Epithelial cell of proximal tubule (primary cell): ENCODE results near the gene CAB39L. TPM values are rescaled to one million over a fixed set of nuclear protein-coding genes. Genes with fewer than 3 reads are reported as not detected.
"Not testable (repeated sequence)": the region's sequence is repeated elsewhere in the genome, so short reads cannot be mapped to it uniquely, and the experiment has no call there.

ENCODE experiments used
- DNase-seq: peaks from one replicate; pipeline ENCODE4 v3.0.0-alpha.2; 2011; ENCODE audit warnings: low read depth
- H3K4me3 ChIP-seq: 2 replicates; pipeline ENCODE4 v1.5.1; 2011; ENCODE audit warnings: low read depth, mild to moderate bottlenecking, low read length
- CTCF ChIP-seq: conservative IDR thresholded peaks from 2 replicates; pipeline ENCODE4 v1.5.1; 2012; ENCODE audit warnings: low read depth, mild to moderate bottlenecking, low read length
- total RNA-seq: library from RNA; depleted of rRNA; stranded (reverse); fragments of >200 nt; gene quantifications from 2 replicates; pipeline ENCODE4 v1.2.3, GENCODE V29; 2015

Gene CAB39L
- total RNA-seq, 1 donor from 2014 or later = 5.2 TPM

GRCh38 chr13:49329831-49330545, 113.9 kb downstream of the CAB39L start:
- no peak overlapping the region for H3K4me3 ChIP-seq
- no peak for TF ChIP-seq CTCF
- no peak for DNase-seq

- DNase-seq, H3K4me3 ChIP-seq: not testable (repeated sequence)
Observed at GRCh38 chr13:49327145-49327544, 116.7 kb downstream of the CAB39L start.

DNA sequence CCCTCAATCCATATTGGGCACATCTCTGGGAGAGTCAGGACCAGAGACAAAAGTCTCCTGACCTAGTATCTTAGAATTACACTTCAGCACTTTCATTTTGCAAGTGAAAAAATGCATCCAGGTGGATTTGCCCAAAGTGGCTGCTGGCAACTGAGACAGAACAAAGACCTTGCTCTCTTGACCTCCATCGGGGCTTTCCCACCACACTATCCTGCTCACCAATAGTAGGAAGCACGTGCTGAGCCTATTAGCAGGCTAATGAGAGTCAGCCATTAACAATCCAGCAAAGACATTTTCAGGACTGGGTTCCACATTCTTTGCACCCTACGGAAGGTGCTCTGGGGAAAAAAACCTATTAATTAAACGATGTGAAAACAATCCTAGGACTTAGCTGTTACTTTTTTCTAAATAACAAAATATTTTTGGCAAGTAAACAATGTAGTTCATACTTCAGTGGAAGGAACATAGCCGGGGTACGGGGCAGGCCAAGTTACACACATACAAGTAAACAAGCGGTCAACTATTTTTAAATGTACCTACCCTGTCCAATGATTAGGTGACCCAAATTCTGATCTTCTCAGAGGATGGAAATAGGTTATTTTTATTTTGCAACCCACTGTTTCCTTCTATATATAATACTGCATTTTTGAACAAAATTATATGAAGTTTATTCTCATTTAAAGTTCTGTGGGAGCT, 117.5 kb downstream of the CAB39L start:
- no peak for DNase-seq
- no peak for TF ChIP-seq CTCF

DNA sequence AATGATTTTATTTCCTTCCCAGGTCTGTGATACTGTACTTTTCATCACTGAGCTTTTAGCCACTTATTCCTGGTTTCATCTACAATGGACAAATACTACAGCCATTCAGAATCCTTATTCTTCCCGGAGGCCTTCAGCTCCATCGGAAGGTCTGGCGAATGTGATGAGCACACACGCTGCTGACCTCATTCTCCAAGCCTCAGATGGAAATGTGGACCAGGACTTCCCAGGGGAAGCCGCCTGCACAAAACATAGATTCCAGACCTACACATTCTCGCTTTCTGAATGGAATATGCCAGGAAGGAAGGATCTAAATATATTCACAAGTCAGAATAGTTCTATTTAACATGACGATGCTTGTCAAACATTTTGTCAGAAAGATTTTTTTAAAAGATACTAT, 120.5 kb downstream of the CAB39L start:
- no peak for DNase-seq
- H3K4me3 ChIP-seq = no peak overlapping the region
- no peak for TF ChIP-seq CTCF

More for the DNA sequence above, 117.5 kb downstream of the CAB39L start:
- H3K4me3 ChIP-seq = no peak overlapping the region

DNA sequence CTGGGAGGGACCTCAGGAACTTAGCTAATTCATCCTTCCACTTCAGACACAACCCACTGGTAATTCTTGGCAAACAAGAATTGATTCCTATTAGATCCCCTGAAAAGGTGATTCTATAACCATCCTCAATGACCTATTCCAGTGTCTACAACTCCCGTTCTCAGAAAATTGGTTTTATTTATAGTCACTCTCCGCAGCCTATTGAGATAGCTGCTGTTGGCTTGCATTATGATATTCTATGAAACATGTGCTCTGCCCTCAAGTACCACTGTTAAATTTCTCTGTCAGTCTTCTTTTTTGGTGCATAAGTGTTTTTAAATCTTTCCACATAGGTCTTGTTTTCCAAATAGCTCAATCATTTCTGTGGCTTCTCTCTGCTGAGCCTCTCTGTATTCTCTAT, 121.2 kb downstream of the CAB39L start:
- no peak overlapping the region for H3K4me3 ChIP-seq
- no peak for TF ChIP-seq CTCF
- no peak for DNase-seq

GRCh38 chr13:49320975-49321374, 122.9 kb downstream of the CAB39L start:
- TF ChIP-seq CTCF = no peak

GRCh38 chr13:49319951-49320350, 123.9 kb downstream of the CAB39L start:
- DNase-seq = no peak
- no peak overlapping the region for H3K4me3 ChIP-seq
- TF ChIP-seq CTCF = no peak

More at GRCh38 chr13:49320975-49321374, 122.9 kb downstream of the CAB39L start:
- DNase-seq = no peak
- no peak overlapping the region for H3K4me3 ChIP-seq
